Spleen (tissue), 3 donors: ENCODE data around the gene CSNK2A2.

Experiments used
- POLR2A ChIP-seq, 3 donors: fragments of 450-650 bp; IDR thresholded peaks; one replicate each; pipeline ENCODE4 v1.5.1; 2017; ENCODE audit warnings: antibody characterized with exemption in 3 of 3, mild to moderate bottlenecking in 1 of 3
- POLR2AphosphoS5 ChIP-seq, 3 donors: sonication (generic); formaldehyde crosslinking; IDR thresholded peaks; one replicate each; pipeline ENCODE4 v1.5.1; 2017; ENCODE audit warnings: antibody characterized with exemption in 3 of 3

- TF ChIP-seq POLR2A (IDR thresholded peaks at IDR 0.05): no peak
- no peak for TF ChIP-seq POLR2AphosphoS5 (IDR thresholded peaks at IDR 0.05)
Observed at GRCh38 chr16:58138852-58139251, 59.1 kb downstream of the CSNK2A2 start.
